Sciatic nerve (tissue), 2 donors: ENCODE measurements around the gene MTSS2. TPM values are rescaled to one million over a fixed set of nuclear protein-coding genes. Genes with fewer than 3 reads are reported as not detected.
A peak's percentile ranks its signal among the peaks of the same experiment; 100 is the strongest.
"Not testable (repeated sequence)": the region's sequence is repeated elsewhere in the genome, so short reads cannot be mapped to it uniquely, and the experiment has no call there.

Source experiments
- ATAC-seq: fragments of 200-7000 bp; cut with Tn5 transposase; one replicate; pipeline ENCODE4 v1.9.1; 2020; ENCODE audit warnings: mild to moderate bottlenecking, moderate library complexity
- DNase-seq: peaks from one replicate; pipeline ENCODE4 v3.0.0-alpha.2; 2020; ENCODE audit warnings: low spot score
- intact Hi-C: fragments of 100-400 bp; cut with DNase I; formaldehyde crosslinking; loops from one replicate; pipeline ENCODE4 v1.14.2; 2022
- total RNA-seq: library from RNA; stranded (reverse); fragmentation: NEBNext Ultra II Directional; extraction: Animal tissue kit (Norgen Biotek cat#: 25700); gene quantifications from one replicate; pipeline ENCODE4 v1.2.1, GENCODE V29; 2021
- donor health status: DM: no; HTN: no; CAD: no.
- donor health status: DM: no; HTN: no; CAD: no.

Gene MTSS2
- total RNA-seq, 1 donor from 2014 or later, result 75.9 TPM

DNA sequence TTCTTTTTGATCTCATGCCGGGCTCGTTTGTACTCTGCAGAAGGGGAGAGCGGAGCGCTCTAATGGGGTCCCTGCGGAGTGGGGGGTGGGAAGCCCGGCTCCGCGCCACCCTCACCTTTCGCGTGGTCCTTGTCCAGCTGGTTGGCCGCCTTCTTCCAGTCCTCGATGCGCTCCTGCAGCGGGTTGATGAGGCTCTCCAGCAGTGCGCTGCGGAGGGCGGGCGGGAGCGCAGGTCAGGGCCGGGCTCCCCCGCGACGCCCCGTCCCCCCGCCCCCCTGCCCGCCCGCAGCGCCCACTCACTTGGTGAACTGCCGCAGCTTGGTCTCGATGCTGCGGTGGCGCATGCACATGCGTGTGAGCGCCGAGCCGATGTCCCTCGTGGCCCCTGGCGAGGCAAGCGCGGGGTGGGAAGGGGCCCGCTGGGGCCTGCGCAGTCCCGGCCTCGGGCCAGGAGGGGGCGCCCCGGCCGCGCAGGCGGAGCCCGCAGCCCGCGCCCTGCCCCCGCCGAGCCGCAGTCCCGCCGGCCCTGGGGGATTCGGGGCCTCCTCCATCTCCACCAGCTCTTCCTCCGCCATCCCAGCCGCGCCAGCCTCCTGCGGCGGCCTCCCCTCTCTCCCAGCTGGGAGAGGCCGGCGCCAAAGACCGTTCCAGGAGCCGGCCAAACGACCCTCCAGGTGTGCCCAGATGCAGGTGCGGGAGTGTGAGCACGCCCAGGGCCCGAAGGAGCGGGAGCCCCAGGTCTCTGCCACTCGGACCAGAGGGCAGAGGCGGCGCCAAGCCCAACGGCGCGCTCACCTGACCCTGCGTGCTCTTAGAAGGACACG lies 6.0 kb downstream of the MTSS2 start:
- intact Hi-C loops, result no loop called here
- no peak for ATAC-seq
- DNase-seq, result no peak

GRCh38 chr16:70678898-70679670 lies 6.8 kb downstream of the MTSS2 start:
- ATAC-seq (no peak), DNase-seq (no peak)
- intact Hi-C loops, result no loop called here

GRCh38 chr16:70678121-70678897 lies 7.5 kb downstream of the MTSS2 start:
- intact Hi-C loops, result no loop called here
- DNase-seq (no peak), ATAC-seq (no peak)

GRCh38 chr16:70677499-70678120 lies 8.2 kb downstream of the MTSS2 start:
- intact Hi-C loops, result no loop called here
- no peak for DNase-seq
- no peak for ATAC-seq

DNA sequence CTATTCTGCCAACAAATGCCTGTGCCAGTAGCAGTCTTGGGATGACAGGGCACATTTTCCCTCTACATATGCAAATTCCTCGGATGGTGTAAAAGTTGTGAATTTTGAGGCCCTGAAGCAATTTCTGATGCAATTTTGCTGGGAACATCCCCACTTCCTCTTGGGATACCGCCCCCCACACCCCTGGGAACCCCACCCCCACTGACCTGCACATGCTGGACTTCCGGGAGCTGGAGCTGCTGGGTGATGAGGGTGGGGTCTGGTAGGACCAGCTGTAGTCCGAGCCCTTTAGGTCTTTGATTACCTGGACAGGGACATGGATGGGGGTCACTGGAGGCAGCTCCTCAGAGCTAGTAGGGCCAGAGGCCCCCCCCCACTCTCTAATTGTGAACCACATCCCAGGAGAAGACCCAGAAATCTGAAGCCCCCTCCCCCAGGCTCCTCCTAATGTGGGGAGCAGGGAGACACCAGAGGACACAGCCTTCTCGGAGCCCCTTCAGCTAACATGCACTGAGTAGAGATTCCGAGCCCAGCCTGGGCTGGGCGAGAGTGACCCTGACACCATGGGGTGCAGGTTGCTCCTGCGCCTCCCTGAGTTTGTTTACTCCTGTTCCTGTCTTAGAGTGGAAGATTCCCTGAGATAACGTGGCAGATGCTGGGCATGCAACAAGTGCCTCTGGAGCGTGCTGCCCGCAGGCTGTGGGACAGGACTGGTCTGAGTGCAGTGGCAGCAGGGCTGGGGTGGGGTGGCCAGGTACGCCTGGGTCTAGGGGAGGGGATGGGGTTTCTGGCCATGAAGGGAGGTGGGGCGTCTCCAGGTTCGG lies 9.0 kb downstream of the MTSS2 start:
- intact Hi-C loops, result no loop called here
- DNase-seq (peak; percentile 12), ATAC-seq (no peak)

GRCh38 chr16:70675851-70676513 lies 9.9 kb downstream of the MTSS2 start:
- ATAC-seq, result peak; percentile 20
- DNase-seq, result no peak
- intact Hi-C loops, result no loop called here

GRCh38 chr16:70674221-70675014 lies 11.4 kb downstream of the MTSS2 start:
- DNase-seq, result no peak
- intact Hi-C loops, result no loop called here
- no peak for ATAC-seq

DNA sequence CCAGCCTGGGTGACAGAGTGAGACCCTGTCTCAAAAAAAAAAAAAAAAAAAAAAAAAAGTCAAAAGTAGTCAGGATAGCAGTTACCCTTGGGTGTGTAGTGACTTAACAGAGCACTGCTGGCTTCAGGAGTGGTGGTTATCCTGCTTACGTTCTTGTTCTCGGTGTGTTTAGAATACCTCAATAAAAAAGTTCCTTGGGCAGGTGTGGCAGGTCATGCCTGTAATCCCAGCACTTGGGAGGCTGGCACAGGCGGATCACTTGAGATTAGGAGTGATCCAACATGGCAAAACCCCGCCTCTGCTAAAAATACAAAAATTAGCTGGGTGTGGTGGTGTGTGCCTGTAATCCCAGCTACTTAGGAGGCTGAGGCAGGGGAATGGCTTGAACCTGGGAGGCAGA lies 14.9 kb downstream of the MTSS2 start:
- ATAC-seq, intact Hi-C loops, DNase-seq: not testable (repeated sequence)

- DNase-seq (no peak), ATAC-seq (no peak)
- intact Hi-C loops, result no loop called here
Observed at GRCh38 chr16:70670175-70670574, 15.7 kb downstream of the MTSS2 start.

DNA sequence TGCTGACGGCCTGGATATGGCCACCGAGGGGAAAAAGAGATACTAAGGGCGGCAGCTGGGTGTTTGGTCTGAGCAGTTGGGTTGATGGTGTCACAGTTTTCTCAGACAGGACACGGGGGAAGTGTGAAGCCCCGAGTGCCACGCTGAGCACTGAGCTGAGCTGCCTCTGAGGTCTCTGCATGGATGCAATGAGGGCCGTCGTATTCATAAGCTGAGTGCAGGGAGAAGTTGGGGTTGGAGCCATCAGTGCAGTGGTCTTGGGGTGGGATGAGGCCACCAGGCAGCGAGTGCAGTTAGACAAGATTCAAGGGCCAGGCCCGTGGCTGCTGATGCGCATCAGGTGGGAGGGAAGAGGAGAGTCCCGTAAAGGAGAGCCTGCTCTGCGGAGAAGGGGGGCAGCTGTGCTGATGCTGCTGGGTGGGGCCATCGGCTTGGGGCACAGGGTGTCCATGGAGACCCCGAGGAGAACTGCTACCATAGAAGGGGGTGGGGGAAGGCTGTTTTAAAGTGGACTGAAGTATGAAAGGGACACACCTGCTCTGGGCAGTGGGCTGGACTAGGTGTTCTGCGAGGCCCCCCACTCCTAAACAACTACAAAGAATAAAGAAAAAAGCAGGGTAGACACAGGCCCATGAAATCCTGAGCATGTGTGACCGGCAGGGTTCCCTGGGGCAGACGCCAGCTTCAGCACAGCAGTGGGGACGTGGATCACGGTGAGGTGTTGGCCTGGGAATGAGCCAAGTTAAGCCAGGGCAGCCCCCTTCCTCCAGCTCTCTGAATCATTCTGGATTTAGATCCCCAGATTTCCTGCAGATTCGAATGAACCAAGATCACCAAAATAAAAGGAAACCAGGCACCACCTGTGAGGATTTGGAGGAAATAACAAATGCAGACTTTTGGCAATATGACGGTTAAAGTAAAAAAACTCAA lies 19.8 kb downstream of the MTSS2 start:
- ATAC-seq, result no peak
- intact Hi-C loops, result no loop called here
- peak; percentile 52 for DNase-seq

DNA sequence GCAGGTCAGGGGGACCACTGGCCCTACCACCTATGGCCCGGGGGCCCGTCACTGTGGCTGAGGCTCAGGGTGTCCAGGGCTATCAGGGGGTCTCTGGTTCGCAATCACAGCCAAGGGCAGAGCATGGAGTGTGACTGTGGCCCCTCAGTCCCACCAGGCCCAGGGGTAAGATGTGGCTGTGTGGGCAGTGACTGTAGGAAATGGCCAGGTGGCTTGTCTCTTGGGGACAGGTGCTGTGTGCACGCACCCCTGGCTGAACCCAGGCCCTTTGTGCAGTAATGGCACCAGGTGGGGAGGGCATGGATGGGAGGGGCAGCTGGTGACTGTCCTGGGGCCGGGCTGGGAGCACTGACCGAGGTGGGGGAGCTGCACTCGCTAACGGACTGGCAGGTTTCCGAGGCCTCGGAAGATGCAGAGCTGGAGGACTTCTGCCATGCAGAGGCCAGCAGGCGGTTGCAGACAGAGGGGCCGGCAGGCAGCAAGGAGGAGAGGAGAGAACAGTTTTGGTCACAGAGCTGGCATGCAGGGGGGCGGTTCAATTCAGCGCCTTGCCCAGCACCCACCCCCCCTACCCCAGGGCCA lies 20.6 kb downstream of the MTSS2 start:
- peak; percentile 27 for DNase-seq
- intact Hi-C loops, result no loop called here
- ATAC-seq, result no peak

DNA sequence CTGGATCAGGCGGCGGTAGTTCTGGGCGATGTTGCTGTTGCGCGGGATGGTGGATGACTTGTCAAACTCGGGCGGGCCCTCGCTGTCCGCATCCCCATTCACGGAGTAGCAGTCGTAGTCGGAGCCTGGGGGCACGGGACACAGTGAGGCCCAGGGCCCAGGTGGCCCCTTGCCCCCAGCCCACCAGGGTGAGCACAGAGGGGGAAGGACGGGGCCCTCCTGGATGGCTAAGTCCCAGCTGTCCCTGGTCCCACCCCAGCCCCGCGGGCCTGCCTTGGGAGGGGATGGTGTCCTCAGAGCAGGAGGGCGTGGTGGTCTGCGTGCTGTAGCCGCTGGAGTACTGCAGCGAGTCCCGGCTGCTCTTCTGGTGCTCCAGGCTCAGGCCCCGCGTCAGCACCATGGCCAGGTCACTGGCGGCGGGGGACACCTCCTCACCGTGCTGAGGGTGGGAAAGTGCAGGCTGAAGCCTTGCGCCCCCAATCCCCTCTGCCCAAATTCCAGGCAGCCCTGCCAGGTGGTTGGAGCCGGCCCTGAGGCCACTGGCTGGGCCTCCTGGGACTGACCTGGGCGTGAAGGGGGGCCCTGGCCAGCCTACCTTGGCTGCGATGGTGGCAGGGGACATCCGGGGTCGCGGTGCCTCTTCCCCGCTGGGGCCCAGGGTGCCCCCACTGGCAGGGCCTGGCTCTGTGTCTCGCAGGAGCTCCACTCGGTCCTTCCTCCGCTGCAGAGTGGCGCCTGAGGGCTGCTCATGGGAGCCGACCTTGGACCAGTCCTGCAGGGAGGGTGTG lies 21.3 kb downstream of the MTSS2 start:
- ATAC-seq (peak; percentile 5), DNase-seq (peak; percentile 60)
- intact Hi-C loops, result no loop called here

DNA sequence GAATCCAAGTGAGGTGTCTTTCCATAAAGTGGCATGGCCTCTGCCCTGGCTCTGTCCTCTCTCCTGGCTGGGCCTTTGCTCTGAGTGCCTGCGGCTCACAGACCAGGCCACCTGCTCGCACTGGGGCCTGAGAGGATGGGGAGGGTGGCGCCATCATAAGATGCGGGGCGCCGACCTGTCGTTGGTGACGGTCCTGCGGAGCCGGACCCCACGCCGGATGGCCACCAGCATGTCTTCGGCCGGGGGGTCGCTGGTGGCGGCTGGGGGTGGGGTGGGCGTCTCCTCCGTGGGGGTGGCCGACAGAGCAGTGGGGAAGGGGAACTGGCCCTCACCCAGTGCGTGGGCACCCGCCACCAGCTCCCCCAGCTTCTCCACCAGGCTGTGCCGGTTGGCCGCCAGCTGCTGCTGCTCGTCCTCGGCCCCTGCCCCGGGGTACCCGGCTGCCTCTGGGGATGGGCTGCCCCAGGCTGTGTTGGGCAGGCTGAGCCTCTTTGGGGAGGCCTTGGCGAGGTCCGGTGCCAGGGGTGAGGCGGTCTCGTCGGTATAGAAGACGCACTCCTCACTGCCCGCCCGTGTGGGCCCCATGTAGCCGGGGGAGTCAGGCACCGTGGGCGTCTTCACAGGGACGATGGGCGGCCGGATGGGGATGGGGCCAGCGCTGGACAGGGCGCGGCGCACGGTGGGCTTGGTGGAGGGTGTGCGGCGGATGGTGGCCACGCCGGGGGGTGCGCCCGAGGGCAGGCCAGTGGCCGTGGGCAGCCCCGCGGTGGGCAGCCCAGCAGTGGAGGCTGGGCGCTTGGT lies 22.1 kb downstream of the MTSS2 start:
- intact Hi-C loops, result no loop called here
- no peak for ATAC-seq
- peak; percentile 59 for DNase-seq

- DNase-seq (peak; percentile 57), ATAC-seq (no peak)
- intact Hi-C loops, result no loop called here
Observed at GRCh38 chr16:70662991-70663523, 22.8 kb downstream of the MTSS2 start.
